Measurements from ENCODE around the gene GRB2.
"Not testable (repeated sequence)": the region's sequence is repeated elsewhere in the genome, so short reads cannot be mapped to it uniquely, and the experiment has no call there.

GRB2 gene

DNA sequence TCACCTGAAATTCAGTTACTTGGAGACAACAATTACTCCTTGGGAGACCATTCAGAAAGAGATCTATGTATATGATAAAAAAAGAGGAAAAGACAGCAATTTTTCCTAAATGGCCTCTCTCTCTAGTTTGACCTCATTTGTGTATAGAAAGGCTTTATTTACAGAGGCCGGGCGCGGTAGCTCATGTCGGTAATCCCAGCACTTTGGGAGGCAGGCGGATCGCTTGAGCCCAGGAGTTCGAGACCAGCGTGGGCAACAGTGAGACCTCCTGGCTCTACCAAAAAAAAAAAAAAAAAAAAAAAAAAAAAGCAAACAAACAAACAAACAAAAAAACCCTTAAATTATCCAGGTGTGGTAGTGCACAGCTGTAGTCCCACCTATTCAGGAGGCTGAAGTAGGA lies 20.7 kb downstream of the GRB2 start:
- no peak for FAIRE-seq

DNA sequence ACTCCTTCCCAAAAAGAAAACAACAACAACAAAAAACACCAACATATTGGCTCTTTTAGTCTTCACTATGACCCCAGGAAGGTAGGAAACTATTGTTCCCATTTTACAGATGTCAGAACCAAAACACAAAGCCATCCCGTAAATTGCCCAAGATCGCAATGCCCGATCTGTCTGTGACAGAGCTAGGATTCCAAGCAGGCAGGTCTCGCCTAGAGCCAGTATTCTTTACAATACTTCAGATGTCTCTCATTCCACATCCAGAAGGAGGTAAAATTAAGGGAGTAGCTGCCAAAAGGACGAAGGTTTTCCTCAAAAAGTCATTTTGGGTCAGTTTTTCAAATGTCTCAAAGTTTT lies 21.7 kb downstream of the GRB2 start:
- FAIRE-seq: no peak

DNA sequence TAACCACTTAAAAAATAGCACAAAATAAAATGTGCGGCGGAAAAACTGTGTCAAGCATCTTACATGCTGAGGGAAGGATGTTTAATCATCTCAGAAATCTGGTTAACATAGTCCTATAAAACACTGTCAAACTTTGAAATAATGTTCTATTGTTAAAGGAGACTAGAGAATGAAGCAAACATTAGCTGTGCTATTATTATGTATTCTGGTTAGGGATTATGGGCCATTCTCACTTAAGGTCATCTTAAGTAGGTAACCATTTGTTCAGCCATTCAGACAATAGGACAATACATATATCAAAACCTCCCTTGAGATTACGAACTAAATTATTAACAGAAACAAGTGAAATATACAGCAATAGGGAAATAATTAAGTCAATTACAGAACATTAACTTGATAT lies 24.7 kb downstream of the GRB2 start:
- no peak for FAIRE-seq

DNA sequence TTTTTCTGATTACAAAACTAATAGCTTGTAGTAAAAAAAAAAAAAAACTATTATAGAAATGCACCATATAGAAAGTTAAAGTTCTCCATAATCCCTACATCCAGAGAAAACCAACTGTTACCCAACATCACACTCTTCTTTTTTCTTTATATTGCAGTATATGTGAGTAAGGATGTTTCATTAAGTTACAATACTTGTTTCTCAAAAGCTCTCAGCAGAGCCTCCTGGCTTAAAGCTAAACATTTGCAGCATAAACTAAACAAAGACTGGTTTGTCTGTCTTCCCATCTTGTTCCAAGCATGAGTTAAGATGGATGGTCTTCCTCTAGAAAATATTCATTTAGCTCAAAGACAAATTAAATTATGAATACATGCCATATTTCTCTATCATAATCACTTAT lies 25.2 kb downstream of the GRB2 start:
- no peak for FAIRE-seq

DNA sequence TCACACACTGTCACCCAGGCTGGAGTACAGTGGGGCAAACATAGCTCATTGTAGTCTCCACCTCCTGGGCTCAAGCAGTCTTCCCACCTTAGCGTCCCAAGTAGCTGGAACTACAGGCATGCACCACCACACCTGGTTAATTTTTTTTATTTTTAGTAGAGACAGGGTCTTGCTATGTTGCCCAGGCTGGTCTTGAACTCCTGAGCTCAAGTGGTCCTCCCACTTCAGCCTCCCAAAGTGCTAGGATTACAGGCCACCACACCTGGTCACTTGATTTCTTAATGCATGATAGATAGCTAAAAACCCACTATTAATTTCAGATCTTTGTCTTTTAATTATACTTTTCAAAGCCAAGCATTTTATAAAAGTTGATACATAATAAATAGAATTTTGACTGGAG lies 26.1 kb downstream of the GRB2 start:
- not testable (repeated sequence) for FAIRE-seq

DNA sequence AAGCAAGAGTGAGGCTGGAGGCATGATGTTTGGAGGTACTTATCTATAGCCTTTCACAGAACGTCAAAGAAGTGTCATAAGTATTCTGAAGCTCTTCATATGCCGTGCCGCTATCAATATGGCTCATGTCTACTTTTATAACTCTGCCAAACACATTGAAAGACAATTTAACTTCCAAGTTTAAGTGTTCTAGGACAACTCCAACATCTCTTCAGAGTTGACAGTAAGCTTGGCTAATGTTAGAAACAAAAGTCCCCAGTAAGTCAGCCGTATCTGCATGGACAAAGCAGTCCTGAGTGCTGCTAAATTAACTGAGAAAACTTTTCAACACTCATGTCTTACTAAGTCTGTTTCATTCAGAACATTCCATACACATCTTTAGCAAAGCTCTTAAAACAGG lies 32.2 kb downstream of the GRB2 start:
- FAIRE-seq: no peak

DNA sequence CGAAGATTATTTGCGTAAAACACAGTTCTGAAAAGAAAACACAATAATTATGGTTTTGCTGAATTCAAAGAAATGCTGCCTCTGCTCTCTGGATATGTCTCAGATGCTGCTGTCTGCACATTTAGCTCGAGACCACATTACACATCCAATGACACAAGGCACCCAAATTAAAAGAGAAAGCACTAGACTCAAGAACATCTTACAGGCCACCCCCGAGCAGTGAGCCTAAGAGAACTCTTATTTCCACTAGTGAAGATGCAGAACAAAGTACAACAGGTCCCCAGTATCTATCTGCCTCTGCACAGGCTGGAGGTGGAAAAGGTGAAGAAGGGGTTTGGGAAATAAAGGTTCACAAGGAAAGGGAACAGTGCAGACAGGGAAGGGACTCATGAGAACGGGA lies 33.5 kb downstream of the GRB2 start:
- FAIRE-seq: no peak

DNA sequence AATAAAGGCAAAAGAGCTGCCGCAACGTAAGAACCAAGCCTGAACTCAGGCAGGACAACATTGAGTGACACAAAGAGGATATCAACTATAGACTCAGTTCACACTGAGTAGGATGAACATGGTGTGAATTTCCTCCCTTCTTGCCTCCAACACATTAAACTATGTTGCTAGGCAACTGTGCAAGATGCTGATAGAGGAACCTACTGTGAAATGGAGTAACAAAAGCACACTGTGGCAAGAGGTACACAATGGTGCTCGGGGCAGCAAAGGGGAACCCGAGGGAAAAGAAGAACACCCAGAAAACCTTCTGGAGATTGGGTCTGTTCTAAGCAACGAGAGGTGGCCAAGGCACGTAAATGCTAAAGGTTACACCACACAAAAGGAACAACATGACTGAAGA lies 34.1 kb downstream of the GRB2 start:
- FAIRE-seq: no peak

DNA sequence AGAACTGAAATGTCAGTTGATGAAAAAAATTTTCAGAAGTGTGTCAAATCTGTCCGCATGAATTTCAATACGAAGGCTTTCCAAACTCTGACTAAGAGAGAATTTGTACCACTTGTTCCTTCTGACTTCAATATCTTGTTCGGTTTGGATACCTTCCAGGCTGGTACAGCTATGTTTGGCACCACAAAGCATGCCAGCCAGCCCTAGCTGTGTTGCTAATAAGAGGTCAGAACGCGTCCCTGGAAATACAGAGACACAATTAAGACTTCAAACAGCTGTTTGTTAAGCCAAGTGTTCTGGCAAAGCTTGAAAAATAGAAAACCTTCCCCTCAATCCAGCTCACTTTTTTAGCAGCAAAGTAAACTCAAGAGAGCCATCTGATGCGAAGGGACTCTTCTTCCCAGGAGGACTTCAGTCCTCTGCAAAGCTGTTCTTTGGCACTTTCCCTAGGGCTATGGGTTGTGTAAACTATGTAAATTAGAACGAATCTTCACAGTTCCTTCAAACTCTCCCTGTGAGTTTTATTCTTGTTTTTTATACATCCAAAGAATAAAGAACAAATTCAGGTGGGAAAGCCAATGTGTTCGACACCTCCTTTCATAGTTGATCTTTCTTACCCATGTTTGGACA lies 35.1 kb downstream of the GRB2 start:
- no peak for FAIRE-seq

DNA sequence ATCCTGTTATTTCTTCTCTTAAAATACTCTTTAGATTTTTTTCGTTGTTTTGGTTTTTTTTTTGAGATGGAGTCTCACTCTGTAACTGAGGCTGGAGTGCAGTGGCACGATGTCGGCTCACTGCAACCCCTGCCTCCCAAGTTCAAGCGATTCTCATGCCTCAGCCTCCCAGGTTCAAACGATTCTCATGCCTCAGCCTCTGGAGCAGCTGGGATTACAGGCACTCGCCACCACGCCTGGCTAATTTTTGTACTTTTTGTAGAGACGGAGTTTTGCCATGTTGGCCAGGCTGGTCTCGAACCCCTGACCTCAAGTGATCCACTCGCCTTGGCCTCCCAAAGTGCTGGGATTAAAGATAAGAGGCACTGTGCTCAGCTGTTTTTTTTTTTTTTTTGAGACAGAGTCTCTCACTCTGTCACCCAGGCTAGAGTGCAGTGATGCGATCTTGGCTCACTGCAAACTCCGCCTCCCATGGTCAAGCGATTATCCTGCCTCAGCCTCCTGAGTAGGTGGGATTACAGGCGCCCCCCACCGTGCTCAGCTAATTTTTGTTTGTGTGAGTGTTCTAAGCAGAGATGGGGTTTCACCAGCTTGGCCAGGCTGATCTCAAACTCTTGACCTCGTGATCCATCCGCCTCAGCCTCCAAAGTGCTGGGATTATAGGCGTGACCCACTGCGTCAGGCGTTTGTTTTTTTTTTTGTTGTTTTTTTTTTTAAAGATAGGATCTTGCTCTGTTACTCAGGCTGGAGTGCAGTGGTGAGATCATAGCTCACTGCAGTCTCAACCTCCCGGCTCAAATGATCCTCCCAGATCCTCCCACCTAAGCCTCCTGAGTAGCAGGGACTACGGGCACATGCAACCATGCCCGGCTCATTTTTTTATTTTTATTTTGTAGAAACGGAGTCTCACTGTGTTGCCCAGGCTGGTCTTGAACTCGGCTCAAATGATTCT lies 37.4 kb downstream of the GRB2 start:
- FAIRE-seq: not testable (repeated sequence)

DNA sequence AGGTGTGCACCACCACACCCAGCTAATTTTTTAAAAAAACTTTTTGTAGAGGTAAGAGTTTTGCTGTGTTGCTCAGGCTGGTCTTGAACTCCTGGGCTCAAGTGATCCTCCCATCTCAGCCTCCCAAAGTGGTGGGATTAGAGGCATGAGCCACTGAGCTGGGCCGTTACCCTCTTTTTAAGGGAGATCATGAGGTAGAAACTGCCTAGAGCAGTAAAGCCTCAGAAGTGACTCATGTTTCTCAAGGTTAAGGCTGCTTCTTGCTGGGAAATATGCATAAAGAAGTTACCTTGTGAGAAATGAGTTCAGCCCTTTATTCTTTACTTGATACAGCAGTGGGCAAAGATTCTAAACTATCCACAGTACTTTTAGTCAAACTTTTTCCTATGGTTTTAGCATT lies 38.2 kb downstream of the GRB2 start:
- FAIRE-seq: no peak

DNA sequence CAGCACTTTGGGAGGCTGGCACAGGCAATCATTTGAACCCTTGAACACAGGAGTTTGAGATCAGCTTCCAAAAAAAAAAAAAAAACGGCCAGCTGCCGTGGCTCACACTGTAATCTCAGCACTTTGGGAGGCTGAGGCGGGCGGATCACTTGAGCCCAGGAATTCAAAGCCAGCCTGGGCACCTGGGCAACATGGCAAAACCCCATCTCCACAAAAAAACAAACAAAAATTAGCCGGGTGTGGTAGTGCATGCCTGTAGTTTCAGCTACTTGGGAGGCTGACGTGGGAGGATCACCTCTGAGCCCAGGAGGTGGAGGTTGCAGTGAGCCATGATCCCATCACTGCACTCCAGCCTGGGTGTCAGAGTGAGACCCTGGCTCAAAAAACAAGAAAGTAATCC lies 39.0 kb downstream of the GRB2 start:
- FAIRE-seq: no peak

DNA sequence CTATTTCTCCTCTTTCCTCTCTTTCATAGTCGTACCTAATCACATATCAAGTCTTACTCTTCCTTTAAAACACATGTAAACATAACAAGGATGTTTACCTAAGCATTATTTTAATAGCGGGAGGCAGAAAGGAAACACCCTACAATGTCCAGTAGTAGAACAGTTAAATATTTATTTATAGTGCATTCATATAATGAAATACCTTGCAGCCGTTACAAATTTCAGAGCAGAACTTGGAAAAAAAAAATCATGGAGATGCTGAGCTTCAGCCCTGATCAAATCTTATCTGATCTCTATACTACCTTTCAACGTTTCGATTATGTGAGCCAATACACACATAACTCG lies 39.6 kb downstream of the GRB2 start:
- no peak for FAIRE-seq

DNA sequence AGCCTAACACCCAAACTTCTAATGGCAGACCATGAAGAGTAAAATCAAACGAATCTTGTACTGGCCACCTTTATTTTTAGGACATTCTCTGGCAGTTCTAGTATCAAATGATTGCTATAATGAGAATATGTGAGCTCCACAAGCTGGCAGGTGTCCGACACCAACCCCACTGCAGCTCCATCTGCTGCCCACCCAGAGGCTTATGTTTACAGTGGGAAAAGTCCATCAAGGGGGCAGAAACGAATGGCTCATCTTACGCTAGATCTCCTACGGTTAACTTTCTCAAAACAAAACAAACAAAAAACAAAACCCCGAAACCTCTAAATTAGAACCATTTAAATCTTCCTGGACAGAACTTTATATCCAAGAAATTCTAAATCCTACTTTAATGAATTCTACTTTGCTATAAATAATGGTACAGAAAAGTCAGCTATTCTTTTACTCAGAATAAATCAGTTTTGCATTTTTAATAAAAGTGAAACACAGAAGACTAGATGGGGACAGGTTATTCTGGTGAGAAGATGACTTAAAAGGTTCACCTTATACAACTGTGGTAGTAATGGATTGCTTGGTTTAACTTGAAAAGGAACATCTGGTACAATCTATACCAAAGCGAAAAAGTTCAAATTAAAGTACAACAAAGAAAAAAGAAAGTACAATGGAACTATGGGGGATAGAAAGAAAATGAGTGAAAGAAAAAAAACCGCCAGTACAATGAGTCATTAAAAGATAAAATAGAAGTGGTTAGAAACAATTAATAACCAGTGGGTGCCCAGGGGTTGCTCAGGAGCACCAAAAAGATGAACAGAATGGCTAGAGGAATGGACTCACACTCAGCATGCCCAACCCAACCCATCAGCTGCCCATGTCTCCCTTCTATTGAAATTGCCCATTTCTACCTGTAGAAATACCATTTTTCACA lies 40.2 kb downstream of the GRB2 start:
- FAIRE-seq: no peak

DNA sequence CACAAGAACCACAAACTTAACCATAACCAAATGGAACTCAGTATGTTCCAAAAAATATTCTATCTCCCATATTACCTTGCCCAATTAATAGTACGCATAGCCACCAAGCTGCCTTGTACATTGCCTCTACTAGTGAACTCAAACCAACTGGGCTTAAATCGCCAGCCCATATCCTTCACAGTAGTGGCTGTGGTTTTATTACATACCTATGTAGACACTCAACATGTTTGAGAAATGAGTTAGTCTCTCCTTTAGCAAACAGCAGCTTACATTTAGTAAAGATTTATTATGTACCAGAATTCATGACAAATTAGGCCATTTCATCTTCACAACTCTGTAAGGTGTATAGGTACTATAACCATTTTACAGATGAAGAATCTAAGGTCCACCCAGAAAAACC lies 41.4 kb downstream of the GRB2 start:
- no peak for FAIRE-seq

DNA sequence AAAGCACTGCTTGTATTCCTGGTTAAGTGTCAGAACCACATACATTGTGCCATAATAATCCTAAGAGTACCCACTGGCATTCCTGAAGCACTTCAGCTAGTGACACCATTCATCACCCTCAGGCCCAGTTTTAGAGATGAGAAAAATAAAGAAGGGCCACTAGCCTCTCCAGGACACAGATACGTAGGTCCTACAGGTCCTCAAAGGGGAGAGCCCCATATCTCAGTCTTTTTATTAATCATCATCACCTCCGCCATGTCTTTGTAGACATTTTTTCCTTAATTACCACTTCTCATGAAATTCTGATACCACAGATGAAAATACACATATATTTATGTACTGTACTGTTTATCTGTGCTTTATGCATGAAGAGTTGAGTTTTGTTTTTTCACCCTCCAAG lies 43.5 kb downstream of the GRB2 start:
- FAIRE-seq: no peak

DNA sequence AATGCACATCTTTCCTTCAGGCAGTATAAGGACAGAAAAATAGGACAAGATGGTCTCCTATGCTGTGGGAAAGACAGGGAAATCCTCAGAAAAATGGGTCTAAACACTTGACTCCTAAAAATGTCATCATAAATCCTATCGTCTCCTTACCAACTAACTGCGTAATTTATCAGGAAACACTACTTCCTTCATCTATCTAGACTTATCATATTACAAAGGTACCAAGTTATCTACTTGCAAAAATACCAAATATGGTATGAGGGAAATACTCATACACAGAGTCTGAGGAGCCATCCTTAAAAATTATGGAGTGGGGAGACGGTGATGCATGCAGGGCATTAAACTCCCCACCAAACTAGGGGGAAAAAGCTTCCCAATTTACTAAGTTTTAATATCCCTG lies 44.1 kb downstream of the GRB2 start:
- FAIRE-seq: no peak

DNA sequence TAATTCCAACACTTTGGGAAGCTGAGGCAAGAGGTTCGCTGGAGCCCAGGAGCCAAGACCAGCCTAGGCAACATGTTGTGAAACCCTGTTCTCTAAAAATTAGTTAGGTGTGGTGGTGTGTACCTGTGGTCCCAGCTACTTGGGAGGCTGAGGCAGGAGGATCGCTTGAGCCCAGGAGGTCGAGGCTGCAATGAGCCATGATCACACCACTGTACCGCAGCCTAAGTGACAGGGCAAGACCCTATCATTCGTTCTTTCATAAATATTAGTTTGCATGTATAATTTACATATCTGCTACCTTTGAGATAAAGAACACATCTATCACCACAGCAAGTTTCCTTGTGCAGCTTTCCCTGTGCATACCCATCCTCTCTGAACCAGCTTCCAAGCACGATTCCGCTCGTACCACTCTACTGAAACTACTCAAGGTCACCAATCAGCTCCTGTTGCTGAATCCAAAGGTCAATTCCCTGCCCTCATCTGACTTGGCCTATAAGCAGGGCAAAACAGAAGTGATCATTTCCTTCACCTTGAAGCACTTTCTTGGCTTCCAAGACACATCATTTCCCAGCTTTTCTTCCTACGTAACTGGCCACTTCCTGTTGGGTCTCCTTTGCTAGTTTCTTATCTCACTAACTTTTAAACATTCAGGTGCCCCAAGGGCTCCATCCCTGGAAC lies 49.1 kb downstream of the GRB2 start:
- no peak for FAIRE-seq

DNA sequence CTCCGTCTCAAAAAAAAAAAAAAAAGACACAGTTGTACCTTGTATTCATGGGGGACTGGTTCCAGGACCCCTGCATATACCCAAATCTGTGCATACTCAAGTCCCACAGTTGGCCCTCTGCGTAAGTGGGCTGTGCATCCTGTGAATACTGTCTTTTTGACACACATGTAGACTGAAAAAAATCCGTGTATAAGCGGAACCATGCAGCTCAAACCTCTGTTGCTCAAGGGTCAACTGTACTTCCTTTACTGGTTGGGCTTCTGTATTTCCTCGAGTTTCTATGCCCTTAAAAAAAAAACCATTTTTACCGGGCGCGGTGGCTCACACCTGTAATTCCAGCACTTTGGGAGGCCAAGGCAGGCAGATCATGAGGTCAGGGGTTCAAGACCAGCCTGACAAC lies 52.3 kb downstream of the GRB2 start:
- FAIRE-seq: no peak

DNA sequence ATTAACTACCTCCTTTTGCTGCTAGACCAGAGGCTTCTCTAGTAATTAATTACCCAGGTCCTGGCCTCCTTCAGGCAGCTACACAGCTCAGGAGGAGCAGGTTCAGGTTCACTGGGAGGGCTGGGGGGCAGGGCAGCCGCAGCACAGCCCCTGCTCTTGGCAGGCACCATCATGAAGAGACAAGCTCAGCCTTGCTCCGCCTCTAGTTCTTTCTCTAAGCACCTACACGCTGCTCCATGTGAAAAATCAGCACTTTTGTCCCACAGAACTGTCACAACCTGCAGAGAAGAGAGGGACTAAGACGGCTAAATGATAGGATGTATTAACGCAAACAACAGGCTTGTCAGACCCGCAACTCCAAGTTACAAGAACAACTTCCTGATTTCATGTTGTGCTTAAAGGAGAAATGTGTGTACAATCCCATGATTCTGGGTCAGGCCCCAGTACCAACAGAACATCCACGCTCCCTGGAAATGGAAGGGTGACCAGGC lies 53.4 kb downstream of the GRB2 start:
- FAIRE-seq: no peak

DNA sequence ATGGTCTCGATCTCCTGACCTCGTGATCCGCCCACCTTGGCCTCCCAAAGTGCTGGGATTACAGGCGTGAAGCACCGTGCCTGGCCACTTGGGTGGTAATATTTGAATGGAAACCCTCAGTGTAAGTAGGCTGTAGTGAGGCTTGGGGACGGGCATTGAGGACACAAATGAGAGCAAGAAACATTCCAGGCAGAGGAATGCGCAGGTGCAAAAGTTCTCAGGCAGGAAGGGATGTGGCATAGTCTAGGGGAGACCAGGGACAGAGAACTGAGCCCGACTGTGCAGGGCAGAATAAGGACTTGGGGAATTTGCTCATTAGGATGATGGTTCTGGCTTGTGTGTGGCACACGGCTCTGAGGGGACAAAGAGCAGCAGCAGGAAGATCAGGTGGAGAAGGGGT lies 54.8 kb downstream of the GRB2 start:
- no peak for FAIRE-seq

DNA sequence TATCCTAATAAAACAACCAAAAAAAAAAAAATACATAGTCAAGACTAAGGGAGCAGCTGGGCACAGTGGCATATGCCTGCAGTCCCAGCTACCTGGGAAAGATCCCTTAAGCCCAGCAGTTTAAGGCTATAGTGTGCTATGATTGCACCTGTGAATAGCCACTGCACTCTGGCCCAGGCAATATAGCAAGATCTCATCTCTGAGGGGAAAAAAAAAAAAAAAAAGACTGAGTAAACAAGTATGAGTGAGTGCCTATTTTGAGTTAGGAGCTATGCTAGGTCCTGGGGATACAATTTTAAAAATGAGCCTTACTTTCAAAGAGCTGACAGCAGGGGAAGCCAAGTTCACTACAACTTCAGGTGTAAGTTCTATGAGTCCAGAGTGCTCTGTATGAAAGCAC lies 55.4 kb downstream of the GRB2 start:
- no peak for FAIRE-seq

DNA sequence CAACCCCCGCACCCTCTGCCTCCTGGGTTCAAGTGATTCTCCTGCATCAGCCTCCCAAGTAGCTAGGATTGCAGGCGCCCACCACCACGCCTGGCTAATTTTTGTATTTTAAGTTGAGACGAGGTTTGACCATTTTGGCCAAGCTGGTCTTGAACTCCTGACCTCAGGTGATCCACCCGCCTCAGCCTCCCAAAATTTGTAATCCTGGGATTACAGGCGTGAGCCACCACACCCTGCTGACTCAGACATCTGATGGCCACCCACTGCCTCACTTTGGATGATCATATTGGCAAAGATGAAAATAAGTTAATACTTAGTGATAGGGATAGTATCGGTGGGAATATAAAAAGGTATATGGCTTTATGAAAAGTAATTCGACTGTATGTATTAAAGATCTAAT lies 55.9 kb downstream of the GRB2 start:
- FAIRE-seq: no peak
